ENCODE measurements around the gene BFSP1. TPM values are rescaled to one million over a fixed set of nuclear protein-coding genes. Genes with fewer than 3 reads are reported as not detected.

Gene BFSP1
- total and polyA plus RNA-seq, 2 of the 8 experiments (the other 6 are each of a cell fraction or from before 2014, with no cell fraction given), result 1.5 to 2.5 TPM

DNA sequence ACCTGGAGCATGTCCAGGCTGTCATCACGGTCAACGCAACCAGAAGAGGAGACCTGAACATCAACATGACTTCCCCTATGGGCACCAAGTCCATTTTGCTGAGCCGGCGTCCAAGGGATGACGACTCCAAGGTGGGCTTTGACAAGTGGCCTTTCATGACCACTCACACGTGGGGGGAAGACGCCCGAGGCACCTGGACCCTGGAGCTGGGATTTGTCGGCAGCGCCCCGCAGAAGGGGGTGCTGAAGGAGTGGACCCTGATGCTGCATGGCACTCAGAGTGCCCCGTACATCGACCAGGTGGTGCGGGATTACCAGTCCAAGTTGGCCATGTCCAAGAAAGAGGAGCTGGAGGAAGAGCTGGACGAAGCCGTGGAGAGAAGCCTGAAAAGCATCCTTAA lies 49.5 kb downstream of the BFSP1 start:
- FAIRE-seq (no peak), DNase-seq (ENCODE audit: low read depth in 1 of 2, low spot score in 2 of 2) (no peak)
- H3K23me2 ChIP-seq (ENCODE audit: low read depth, low read length), result no peaks in the 10 kb centered on the region; the same call in 1 of the 2 replicates
- no peak overlapping the region for H3K9ac ChIP-seq (replicated peaks in 1 of 4; ENCODE audit: extremely low read depth in 1 of 4, low read depth in 3 of 4, low read length in 3 of 4)
- H3K56ac ChIP-seq (replicated peaks; ENCODE audit: insufficient read length, low read depth, low read length), result no peak overlapping the region
- H3K4me1 ChIP-seq (replicated peaks in 1 of 4; ENCODE audit: control insufficient read depth in 3 of 4, insufficient read depth in 4 of 4, low read length in 3 of 4), result no peaks in the 10 kb centered on the region
- H3K18ac ChIP-seq (ENCODE audit: extremely low read depth, low read length), result no peak overlapping the region
- H3K4me3 ChIP-seq (ENCODE audit: extremely low read depth in 1 of 4, insufficient read depth in 2 of 4, low read depth in 3 of 4, low read length in 4 of 4), result no peak overlapping the region
- no peaks in the 10 kb centered on the region for H3K79me2 ChIP-seq (ENCODE audit: control insufficient read depth in 1 of 2, insufficient read depth in 2 of 2, low read length in 2 of 2)
- TF ChIP-seq POLR2A (IDR thresholded peaks at IDR 0.05; ENCODE audit: control extremely low read depth in 1 of 2, low read depth in 2 of 2, low read length in 2 of 2) (no peak), HDAC2 (IDR thresholded peaks at IDR 0.05; ENCODE audit: borderline replicate concordance in 1 of 2, low read depth in 2 of 2, low read length in 2 of 2) (no peak)
- ChIA-PET POLR2A (ENCODE audit: partially characterized antibody) (no interaction called here), CTCF (ENCODE audit: partially characterized antibody) (interaction anchor here (0.6 to 2.5 kb wide), 5 partner anchors 50 to 679 kb away, joined by 3 to 9 read pairs (median 4); no protein-coding TSS in a partner anchor)
- H3K14ac ChIP-seq (ENCODE audit: insufficient read length), result no peak overlapping the region
- H3K36me3 ChIP-seq (ENCODE audit: control insufficient read depth in 2 of 4, insufficient read depth in 4 of 4, low read length in 3 of 4), result no peaks in the 10 kb centered on the region
- no peak overlapping the region for H3K23ac ChIP-seq (ENCODE audit: insufficient read length)
- H3K27me3 ChIP-seq (replicated peaks in 1 of 4; ENCODE audit: control insufficient read depth in 3 of 4, extremely low read depth in 1 of 4, insufficient read depth in 3 of 4, low read length in 3 of 4), result no peaks in the 10 kb centered on the region
- H2BK5ac ChIP-seq (ENCODE audit: low read depth, low read length), result no peak overlapping the region
- H3K4ac ChIP-seq (replicated peaks; ENCODE audit: insufficient read length, low read depth, low read length), result no peak overlapping the region
- H2BK12ac ChIP-seq (ENCODE audit: low read depth, low read length), result no peak overlapping the region
- H4K5ac ChIP-seq (ENCODE audit: insufficient read length, low read depth, low read length), result no peak overlapping the region
- H4K8ac ChIP-seq (ENCODE audit: extremely low read depth, insufficient read depth, low read length), result no peak overlapping the region
- H2AK5ac ChIP-seq (ENCODE audit: low read depth, low read length), result no peak overlapping the region
- H3K4me2 ChIP-seq (ENCODE audit: insufficient read depth in 1 of 2, low read depth in 2 of 2, low read length in 2 of 2), result no peak overlapping the region
- no peak overlapping the region for H2AFZ ChIP-seq (ENCODE audit: low read length)
- H3K9me3 ChIP-seq (ENCODE audit: insufficient read depth in 2 of 2, low read depth in 1 of 2, low read length in 1 of 2), result no peaks in the 10 kb centered on the region
- no peak overlapping the region for H3K27ac ChIP-seq (ENCODE audit: low read depth, low read length)
- H2BK120ac ChIP-seq (replicated peaks; ENCODE audit: low read depth, low read length), result no peak overlapping the region
- H4K91ac ChIP-seq (replicated peaks; ENCODE audit: insufficient read length, low read length), result no peak overlapping the region
- H2BK20ac ChIP-seq (ENCODE audit: low read length), result no peak overlapping the region
- no peak overlapping the region for H2BK15ac ChIP-seq (ENCODE audit: low read length)
- no peaks in the 10 kb centered on the region for H3K79me1 ChIP-seq (ENCODE audit: low read depth, low read length)
- no peaks in the 10 kb centered on the region for H4K20me1 ChIP-seq (replicated peaks in 1 of 2; ENCODE audit: control insufficient read depth in 1 of 2, insufficient read depth in 2 of 2, low read length in 2 of 2)
- WGBS, 2 experiments (ENCODE audit: extremely low coverage in 1 of 2, insufficient coverage in 1 of 2, insufficient read length in 1 of 2, insufficient replicate concordance in 2 of 2, low coverage in 1 of 2, low lambda C conversion rate in 2 of 2, missing lambda C conversion rate in 1 of 2), result 85% methylated on average over 16 of the region's 16 CpGs; no CpG with 5 or more reads in 1 of the 2 experiments
